CD4-positive, alpha-beta T cell treated with Interferon alpha-2 for 1 hour (primary cell): Measurements from ENCODE around the gene MANF.
"Not testable (repeated sequence)": the region's sequence is repeated elsewhere in the genome, so short reads cannot be mapped to it uniquely, and the experiment has no call there.

Source experiments
- DNase-seq, 2 donors: peaks; one replicate each; pipeline ENCODE4 v3.0.0-alpha.2; 2020 to 2022

MANF gene

GRCh38 chr3:51384726-51385473 is at the start of gene MANF:
Gene MANF, plus strand, starts transcription at chr3:51385291. Its CDS starts 52 bp downstream, at chr3:51385343.
- DNase-seq, result peak; percentile 98

GRCh38 chr3:51336261-51336660 is 48.8 kb upstream of the MANF start:
- DNase-seq, result no peak

- no peak for DNase-seq
These were observed 47.4 kb upstream of the MANF start for GRCh38 chr3:51337666-51338065.

- no peak for DNase-seq
These were observed 46.5 kb upstream of the MANF start for GRCh38 chr3:51338632-51339031.

GRCh38 chr3:51340013-51340829 is 44.9 kb upstream of the MANF start:
- DNase-seq, result no peak

- no peak for DNase-seq
These were observed 44.0 kb upstream of the MANF start for GRCh38 chr3:51340989-51341636.

- DNase-seq, result no peak
These were observed 41.0 kb upstream of the MANF start for GRCh38 chr3:51343918-51344687.

- no peak for DNase-seq
These were observed 34.3 kb upstream of the MANF start for GRCh38 chr3:51350751-51351150.

- no peak for DNase-seq
These were observed 32.0 kb upstream of the MANF start for GRCh38 chr3:51353131-51353530.

- DNase-seq, result no peak
These were observed 31.4 kb upstream of the MANF start for GRCh38 chr3:51353691-51354090.

- no peak for DNase-seq
These were observed 30.9 kb upstream of the MANF start for GRCh38 chr3:51354172-51354571.

- no peak for DNase-seq
These were observed 30.1 kb upstream of the MANF start for GRCh38 chr3:51354731-51355615.

GRCh38 chr3:51355891-51356578 is 29.1 kb upstream of the MANF start:
- DNase-seq, result no peak

GRCh38 chr3:51357856-51358255 is 27.2 kb upstream of the MANF start:
- DNase-seq, result no peak

- no peak for DNase-seq
These were observed 26.1 kb upstream of the MANF start for GRCh38 chr3:51358981-51359380.

- DNase-seq, result no peak
These were observed 24.3 kb upstream of the MANF start for GRCh38 chr3:51360806-51361205.

- DNase-seq, result no peak
These were observed 23.3 kb upstream of the MANF start for GRCh38 chr3:51361746-51362145.

GRCh38 chr3:51362476-51362875 is 22.6 kb upstream of the MANF start:
- no peak for DNase-seq

GRCh38 chr3:51368276-51368675 is 16.8 kb upstream of the MANF start:
- not testable (repeated sequence) for DNase-seq

GRCh38 chr3:51371943-51372557 is 13.0 kb upstream of the MANF start:
- peak; percentile 45 to 76 for DNase-seq
